C4-2B (cell line): ENCODE measurements around the gene CRYGB.

Source experiments
- CTCF ChIP-seq: fragments of 450-650 bp; conservative IDR thresholded peaks from 2 replicates; pipeline ENCODE4 v1.5.1; 2017; ENCODE audit warnings: mild to moderate bottlenecking
- ZFX ChIP-seq: fragments of 450-650 bp; IDR thresholded peaks from 2 replicates; pipeline ENCODE4 v1.6.1; 2017

GRCh38 chr2:208174144-208174543 is 28.2 kb upstream of the CRYGB start:
- TF ChIP-seq ZFX (no peak), CTCF (no peak)
